WERI-Rb-1 (cell line): ENCODE results near the gene PATE1.

Source experiments
- DNase-seq: peaks from one replicate; pipeline ENCODE4 v3.0.0-alpha.2; 2020
- H3K27ac ChIP-seq: fragments of 250-450 bp; sonication (Bioruptor Pico); 2 replicates; pipeline ENCODE4 v1.5.1; 2020; ENCODE audit warnings: mild to moderate bottlenecking, moderate library complexity
- H3K27me3 ChIP-seq: fragments of 250-450 bp; sonication (Bioruptor Pico); 2 replicates; pipeline ENCODE4 v1.5.1; 2021; ENCODE audit warnings: mild to moderate bottlenecking, low read depth, moderate library complexity; ENCODE audit not compliant: insufficient read depth, severe bottlenecking
- H3K36me3 ChIP-seq: fragments of 250-450 bp; sonication (Bioruptor Pico); 2 replicates; pipeline ENCODE4 v1.5.1; 2020; ENCODE audit warnings: mild to moderate bottlenecking, moderate library complexity
- H3K4me3 ChIP-seq: 2 replicates; pipeline ENCODE4 v1.5.1; 2011; ENCODE audit warnings: low read depth, mild to moderate bottlenecking, control low read depth, low read length
- H3K9me3 ChIP-seq: fragments of 250-450 bp; sonication (Bioruptor Pico); 2 replicates; pipeline ENCODE4 v1.5.1; 2021; ENCODE audit warnings: mild to moderate bottlenecking, moderate library complexity; ENCODE audit not compliant: severe bottlenecking
- TF ChIP-seq, protein P1 (sequence below): IDR thresholded peaks from 2 replicates; pipeline ENCODE4 v1.5.1; 2011; ENCODE audit warnings: low read depth, mild to moderate bottlenecking, control low read depth, inconsistent platforms, low read length

PATE1 gene

DNA sequence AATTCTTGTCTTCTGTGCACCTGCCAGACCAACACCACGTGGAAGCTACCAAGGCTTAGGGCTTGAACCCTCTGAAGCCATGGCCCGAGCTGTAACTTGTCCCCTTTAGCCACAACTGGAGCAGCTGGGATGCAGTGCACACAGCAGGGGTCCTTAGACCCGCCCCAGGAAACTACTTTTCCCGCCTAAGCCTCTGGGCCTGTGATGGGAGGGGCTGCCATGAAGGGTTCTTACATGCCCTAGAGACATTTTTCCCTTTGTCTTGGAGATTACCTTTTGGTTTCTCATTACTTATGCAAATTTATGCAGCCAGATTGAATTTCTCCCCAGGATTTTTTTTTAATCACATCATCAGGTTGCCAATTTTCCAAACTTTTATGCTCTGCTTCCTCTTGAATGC is 51.6 kb downstream of the PATE1 start:
- Histone ChIP-seq H3K9me3 (peaks cover 4% of the 10 kb centered on the region), H3K27ac (no peak overlapping the region), H3K4me3 (no peak overlapping the region), H3K27me3 (no peaks in the 10 kb centered on the region), H3K36me3 (no peaks in the 10 kb centered on the region)
- TF ChIP-seq, protein P1, sequence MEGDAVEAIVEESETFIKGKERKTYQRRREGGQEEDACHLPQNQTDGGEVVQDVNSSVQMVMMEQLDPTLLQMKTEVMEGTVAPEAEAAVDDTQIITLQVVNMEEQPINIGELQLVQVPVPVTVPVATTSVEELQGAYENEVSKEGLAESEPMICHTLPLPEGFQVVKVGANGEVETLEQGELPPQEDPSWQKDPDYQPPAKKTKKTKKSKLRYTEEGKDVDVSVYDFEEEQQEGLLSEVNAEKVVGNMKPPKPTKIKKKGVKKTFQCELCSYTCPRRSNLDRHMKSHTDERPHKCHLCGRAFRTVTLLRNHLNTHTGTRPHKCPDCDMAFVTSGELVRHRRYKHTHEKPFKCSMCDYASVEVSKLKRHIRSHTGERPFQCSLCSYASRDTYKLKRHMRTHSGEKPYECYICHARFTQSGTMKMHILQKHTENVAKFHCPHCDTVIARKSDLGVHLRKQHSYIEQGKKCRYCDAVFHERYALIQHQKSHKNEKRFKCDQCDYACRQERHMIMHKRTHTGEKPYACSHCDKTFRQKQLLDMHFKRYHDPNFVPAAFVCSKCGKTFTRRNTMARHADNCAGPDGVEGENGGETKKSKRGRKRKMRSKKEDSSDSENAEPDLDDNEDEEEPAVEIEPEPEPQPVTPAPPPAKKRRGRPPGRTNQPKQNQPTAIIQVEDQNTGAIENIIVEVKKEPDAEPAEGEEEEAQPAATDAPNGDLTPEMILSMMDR, result no peak
- no peak for DNase-seq
